ENCODE measurements around the gene CASP8. TPM values are rescaled to one million over a fixed set of nuclear protein-coding genes. Genes with fewer than 3 reads are reported as not detected.
A peak's percentile ranks its signal among the peaks of the same experiment; 100 is the strongest.

The CASP8 gene
- total and polyA plus RNA-seq, 2 donors (not counting 3 experiments of a cell fraction or from before 2014, with no cell fraction given), result 5.3 to 5.8 TPM

- Histone ChIP-seq H2AFZ (ENCODE audit: low read depth, low read length) (no peak overlapping the region), H3K36me3 (ENCODE audit: control insufficient read depth in 2 of 2, extremely low read depth in 1 of 2, insufficient read depth in 2 of 2, low read length in 2 of 2) (no peaks in the 10 kb centered on the region), H3K9me3 (replicated peaks; ENCODE audit: control insufficient read depth, insufficient read depth, low read length) (no peaks in the 10 kb centered on the region), H3K4me1 (ENCODE audit: control insufficient read depth, extremely low read depth, insufficient read depth, low read length) (no peaks in the 10 kb centered on the region), H3K79me2 (ENCODE audit: control insufficient read depth, insufficient read depth, low read length) (no peaks in the 10 kb centered on the region), H3K27ac (ENCODE audit: insufficient read depth, low read depth, low read length) (no peak overlapping the region), H3K4me3 (replicated peaks in 1 of 3; ENCODE audit: insufficient read depth in 1 of 3, low read depth in 1 of 3, low read length in 3 of 3) (no peak overlapping the region), H3K27me3 (ENCODE audit: control insufficient read depth in 2 of 2, insufficient read depth in 2 of 2, low read length in 2 of 2) (no peaks in the 10 kb centered on the region), H3K4me2 (ENCODE audit: insufficient read depth, low read length) (no peak overlapping the region), H3K9me1 (replicated peaks; ENCODE audit: control insufficient read depth, extremely low read depth, insufficient read depth, low read length) (no peaks in the 10 kb centered on the region), H4K20me1 (replicated peaks; ENCODE audit: control insufficient read depth, extremely low read depth, insufficient read depth, low read length) (no peaks in the 10 kb centered on the region), H3K9ac (replicated peaks; ENCODE audit: extremely low read depth, insufficient read depth, low read length) (no peak overlapping the region)
- BruUV-seq (replicated peaks), result no TSS peak
- CTCF ChIA-PET, result no interaction called here
- POLR2A ChIA-PET, result no interaction called here
- dilution Hi-C loops (cut with MboI; ENCODE audit: extremely low pct_ligation_motif_present, low sequenced_read_pairs) (no loop called here), intact Hi-C loops (cut with micrococcal nuclease) (no loop called here)
- DNase-seq (ENCODE audit: low read depth, low spot score), result no peak
- TF ChIP-seq POLR2AphosphoS5 (IDR thresholded peaks at IDR 0.05; ENCODE audit: insufficient read depth, low read depth, low read length) (no peak), POLR2A (IDR thresholded peaks at IDR 0.05; ENCODE audit: low read depth, low read length) (no peak), MYC (IDR thresholded peaks at IDR 0.05; ENCODE audit: low read depth, low read length) (no peak), GATA2 (IDR thresholded peaks at IDR 0.05; ENCODE audit: insufficient read depth, insufficient read length, low read depth, low read length) (no peak), MAX (IDR thresholded peaks at IDR 0.05; ENCODE audit: insufficient read depth, insufficient read length) (no peak), EZH2 (IDR thresholded peaks at IDR 0.05; ENCODE audit: borderline replicate concordance, low read depth, low read length, severe bottlenecking) (no peak), FOS (IDR thresholded peaks at IDR 0.05; ENCODE audit: borderline replicate concordance, insufficient read depth, low read length) (no peak)
- FAIRE-seq, result no peak
These were observed 15.5 kb upstream of the CASP8 start for GRCh38 chr2:201244829-201245228.

GRCh38 chr2:201246280-201246679, 14.1 kb upstream of the CASP8 start:
- BruUV-seq (replicated peaks), result no TSS peak

More at GRCh38 chr2:201246280-201246679, 14.1 kb upstream of the CASP8 start:
- dilution Hi-C loops (cut with MboI; ENCODE audit: extremely low pct_ligation_motif_present, low sequenced_read_pairs) (no loop called here), intact Hi-C loops (cut with micrococcal nuclease) (no loop called here)
- no peak overlapping the region for H3K4me2 ChIP-seq (ENCODE audit: insufficient read depth, low read length)
- H3K4me3 ChIP-seq (replicated peaks in 1 of 3; ENCODE audit: insufficient read depth in 1 of 3, low read depth in 1 of 3, low read length in 3 of 3), result no peak overlapping the region
- no peak overlapping the region for H3K9ac ChIP-seq (replicated peaks; ENCODE audit: extremely low read depth, insufficient read depth, low read length)
- H3K36me3 ChIP-seq (ENCODE audit: control insufficient read depth in 2 of 2, extremely low read depth in 1 of 2, insufficient read depth in 2 of 2, low read length in 2 of 2), result no peaks in the 10 kb centered on the region
- CTCF ChIA-PET, result interaction anchor here (0.7 kb wide), 1 partner anchor 176 kb away, joined by 4 read pairs; no protein-coding TSS in a partner anchor
- H3K27ac ChIP-seq (ENCODE audit: insufficient read depth, low read depth, low read length), result no peak overlapping the region
- H3K27me3 ChIP-seq (ENCODE audit: control insufficient read depth in 2 of 2, insufficient read depth in 2 of 2, low read length in 2 of 2), result peaks cover 0 to 4% of the 10 kb centered on the region in 2 experiments
- no peaks in the 10 kb centered on the region for H4K20me1 ChIP-seq (replicated peaks; ENCODE audit: control insufficient read depth, extremely low read depth, insufficient read depth, low read length)
- no peaks in the 10 kb centered on the region for H3K79me2 ChIP-seq (ENCODE audit: control insufficient read depth, insufficient read depth, low read length)
- H3K9me3 ChIP-seq (replicated peaks; ENCODE audit: control insufficient read depth, insufficient read depth, low read length), result no peaks in the 10 kb centered on the region
- H2AFZ ChIP-seq (ENCODE audit: low read depth, low read length), result no peak overlapping the region
- FAIRE-seq (peak; percentile 33), DNase-seq (ENCODE audit: low read depth, low spot score) (no peak)
- POLR2A ChIA-PET, result no interaction called here
- TF ChIP-seq FOS (IDR thresholded peaks at IDR 0.05; ENCODE audit: borderline replicate concordance, insufficient read depth, low read length), result no peak
- no peak for TF ChIP-seq CTCF (IDR thresholded peaks at IDR 0.05; ENCODE audit: extremely low read depth in 1 of 2, insufficient read depth in 1 of 2, low read depth in 1 of 2, low read length in 2 of 2)
- TF ChIP-seq POLR2AphosphoS5 (IDR thresholded peaks at IDR 0.05; ENCODE audit: insufficient read depth, low read depth, low read length), result no peak
- TF ChIP-seq JUN (IDR thresholded peaks at IDR 0.05; ENCODE audit: borderline replicate concordance, insufficient read depth, insufficient read length, low read depth), result no peak
- no peak for TF ChIP-seq EZH2 (IDR thresholded peaks at IDR 0.05; ENCODE audit: borderline replicate concordance, low read depth, low read length, severe bottlenecking)
- TF ChIP-seq MYC (IDR thresholded peaks at IDR 0.05; ENCODE audit: low read depth, low read length), result no peak
- TF ChIP-seq MAX (IDR thresholded peaks at IDR 0.05; ENCODE audit: insufficient read depth, insufficient read length), result no peak
- no peak for TF ChIP-seq POLR2A (IDR thresholded peaks at IDR 0.05; ENCODE audit: low read depth, low read length)
- no peak for TF ChIP-seq GATA2 (IDR thresholded peaks at IDR 0.05; ENCODE audit: insufficient read depth, insufficient read length, low read depth, low read length)
- no peaks in the 10 kb centered on the region for H3K4me1 ChIP-seq (ENCODE audit: control insufficient read depth, extremely low read depth, insufficient read depth, low read length)
- H3K9me1 ChIP-seq (replicated peaks; ENCODE audit: control insufficient read depth, extremely low read depth, insufficient read depth, low read length), result no peaks in the 10 kb centered on the region
